Right cardiac atrium (tissue), 5 donors: ENCODE data around the gene SHF. TPM values are rescaled to one million over a fixed set of nuclear protein-coding genes. Genes with fewer than 3 reads are reported as not detected.

Experiments used
- ATAC-seq, 2 donors: fragments of 200-7000 bp; cut with Tn5 transposase; one replicate each; pipeline versions ENCODE4 v1.8.0 to v1.9.1; 2020; ENCODE audit warnings: moderate library complexity in 2 of 2, mild to moderate bottlenecking in 1 of 2
- DNase-seq, 3 donors: peaks; one replicate each; pipeline ENCODE4 v3.0.0-alpha.2; 2020
- H3K27ac ChIP-seq: one replicate; pipeline ENCODE4 v1.5.1; 2013; ENCODE audit warnings: mild to moderate bottlenecking, low read length, control low read depth, moderate library complexity
- H3K27me3 ChIP-seq: one replicate; pipeline ENCODE4 v1.6.1; 2013; ENCODE audit not compliant: control insufficient read depth, insufficient read depth
- H3K4me1 ChIP-seq: one replicate; pipeline ENCODE4 v1.6.1; 2013; ENCODE audit warnings: low read length; ENCODE audit not compliant: control insufficient read depth, insufficient read depth
- H3K4me3 ChIP-seq: one replicate; pipeline ENCODE4 v1.5.1; 2013; ENCODE audit warnings: low read length, control low read depth
- H3K9me3 ChIP-seq: one replicate; pipeline ENCODE4 v1.6.1; 2013; ENCODE audit warnings: low read length; ENCODE audit not compliant: control insufficient read depth
- WGBS: extraction: QIAGEN DNeasy Blood & Tissue Kit; methylation state at CpG from one replicate; pipeline ENCODE4 v1.1.7; 2013; 5-methylcytosine and 5-hydroxymethylcytosine counted together
- intact Hi-C, 4 donors: fragments of 100-400 bp; cut with DNase I; formaldehyde crosslinking; loops; one replicate each; pipeline versions ENCODE4 v1.11.0 to v1.14.0; 2022 to 2023
- polyA plus RNA-seq: library from polyadenylated mRNA; stranded (reverse); fragments of 200-250 nt; gene quantifications from one replicate; pipeline ENCODE4 v1.2.3, GENCODE V29; 2013
- total RNA-seq, 4 donors: library from RNA; stranded (reverse); fragmentation: NEBNext Ultra II Directional; extraction: Animal tissue kit (Norgen Biotek cat#: 25700); gene quantifications; one replicate each; pipeline ENCODE4 v1.2.1, GENCODE V29; 2021
- donor health status: healthy with polysubstance abuse.
- donor health status: DM: no; HTN: yes; CAD: no.
- donor health status: DM: no; HTN: no; CAD: no.
- donor health status: DM: no; HTN: yes; CAD: no; lungs with severe emphysema.
- donor health status: DM: yes; HTN: yes; CAD: no.

Gene SHF
- total and polyA plus RNA-seq, 5 donors = 8.1 to 13.2 (median 9.5) TPM

GRCh38 chr15:45221967-45222366 lies 34.2 kb upstream of the SHF start:
- intact Hi-C loops = no loop called here
- WGBS = 81% methylated on average over 4 of the region's 4 CpGs
- no peaks in the 10 kb centered on the region for H3K9me3 ChIP-seq

GRCh38 chr15:45221053-45221599 lies 33.4 kb upstream of the SHF start:
- intact Hi-C loops = no loop called here

More at GRCh38 chr15:45221967-45222366, 34.2 kb upstream of the SHF start:
- Histone ChIP-seq H3K27ac (no peak overlapping the region), H3K4me3 (no peak overlapping the region), H3K27me3 (no peaks in the 10 kb centered on the region), H3K4me1 (no peaks in the 10 kb centered on the region)
- ATAC-seq (no peak), DNase-seq (no peak)

GRCh38 chr15:45212493-45212892 lies 24.7 kb upstream of the SHF start:
- no peak for DNase-seq
- Histone ChIP-seq H3K27ac (no peak overlapping the region), H3K9me3 (no peaks in the 10 kb centered on the region), H3K4me1 (no peaks in the 10 kb centered on the region), H3K27me3 (no peaks in the 10 kb centered on the region), H3K4me3 (no peak overlapping the region)
- no peak for ATAC-seq
- 84% methylated on average over 1 of the region's 1 CpG for WGBS
- intact Hi-C loops = no loop called here

More at GRCh38 chr15:45221053-45221599, 33.4 kb upstream of the SHF start:
- no peaks in the 10 kb centered on the region for H3K9me3 ChIP-seq
- DNase-seq (no peak), ATAC-seq (no peak)
- H3K4me3 ChIP-seq = no peak overlapping the region
- 93% methylated on average over 2 of the region's 2 CpGs for WGBS
- H3K4me1 ChIP-seq = no peaks in the 10 kb centered on the region
- no peak overlapping the region for H3K27ac ChIP-seq
- no peaks in the 10 kb centered on the region for H3K27me3 ChIP-seq

- no peak overlapping the region for H3K27ac ChIP-seq
- H3K4me1 ChIP-seq = peaks cover 2% of the 10 kb centered on the region
- peak in 2 of 3 donors; percentile 49 to 69 for DNase-seq
- H3K9me3 ChIP-seq = no peaks in the 10 kb centered on the region
- WGBS = under 1% methylated on average over 2 of the region's 2 CpGs
- no peaks in the 10 kb centered on the region for H3K27me3 ChIP-seq
- intact Hi-C loops = loop anchor here in 2 of 4 donors (10.0 kb wide), 2 partner anchors 60 to 170 kb away; partner anchors contain the start of gene GATM (in 1 of the 2)
- H3K4me3 ChIP-seq = no peak overlapping the region
- no peak for ATAC-seq
These were observed 17.4 kb upstream of the SHF start for GRCh38 chr15:45205192-45205591.

- 22% methylated on average over 4 of the region's 4 CpGs for WGBS
These were observed 15.4 kb upstream of the SHF start for GRCh38 chr15:45203182-45203581.

GRCh38 chr15:45201869-45202268 lies 14.1 kb upstream of the SHF start:
- 91% methylated on average over 7 of the region's 7 CpGs for WGBS
- Histone ChIP-seq H3K4me3 (no peak overlapping the region), H3K27me3 (no peaks in the 10 kb centered on the region), H3K9me3 (no peaks in the 10 kb centered on the region), H3K4me1 (peaks cover 2% of the 10 kb centered on the region), H3K27ac (no peak overlapping the region)
- intact Hi-C loops = loop anchor here in 3 of 4 donors (5.0 to 10.0 kb wide), 5 partner anchors 35 to 200 kb away; partner anchors contain the start of gene GATM (in 1 of the 3)
- ATAC-seq = no peak
- DNase-seq = no peak

More at GRCh38 chr15:45203182-45203581, 15.4 kb upstream of the SHF start:
- Histone ChIP-seq H3K4me1 (peaks cover 2% of the 10 kb centered on the region), H3K9me3 (no peaks in the 10 kb centered on the region), H3K27ac (peak overlapping the region; percentile 59), H3K27me3 (no peaks in the 10 kb centered on the region), H3K4me3 (no peak overlapping the region)
- intact Hi-C loops = loop anchor here in 3 of 4 donors (5.0 to 10.0 kb wide), 5 partner anchors 36 to 199 kb away; partner anchors contain the start of gene GATM (in 1 of the 3)
- DNase-seq = peak in 2 of 3 donors; percentile 56 to 81
- ATAC-seq = peak in 1 of 2 donors; percentile 2

- peaks cover 2% of the 10 kb centered on the region for H3K4me1 ChIP-seq
- no peak overlapping the region for H3K27ac ChIP-seq
- no peak overlapping the region for H3K4me3 ChIP-seq
- no peaks in the 10 kb centered on the region for H3K27me3 ChIP-seq
- ATAC-seq (no peak), DNase-seq (no peak)
- H3K9me3 ChIP-seq = no peaks in the 10 kb centered on the region
- 89% methylated on average over 3 of the region's 3 CpGs for WGBS
- intact Hi-C loops = loop anchor here in 3 of 4 donors (5.0 to 10.0 kb wide), 5 partner anchors 34 to 201 kb away; partner anchors contain the start of gene GATM (in 1 of the 3)
These were observed 13.7 kb upstream of the SHF start for GRCh38 chr15:45201557-45201859.

GRCh38 chr15:45200799-45201556 lies 13.2 kb upstream of the SHF start:
- intact Hi-C loops = loop anchor here in 3 of 4 donors (5.0 to 10.0 kb wide), 5 partner anchors 34 to 201 kb away; partner anchors contain the start of gene GATM (in 1 of the 3)
- Histone ChIP-seq H3K9me3 (no peaks in the 10 kb centered on the region), H3K4me1 (peaks cover 2% of the 10 kb centered on the region), H3K27me3 (no peaks in the 10 kb centered on the region), H3K27ac (peak overlapping the region; percentile 98), H3K4me3 (peak overlapping the region; percentile 62)
- 5% methylated on average over 34 of the region's 34 CpGs for WGBS
- peak; percentile 47 to 55 for ATAC-seq
- peak; percentile 81 to 89 (median 88) for DNase-seq

GRCh38 chr15:45200001-45200798 lies 12.4 kb upstream of the SHF start:
- DNase-seq (peak; percentile 91 to 96 (median 96)), ATAC-seq (peak; percentile 80 to 84)
- H3K4me3 ChIP-seq = peak overlapping the region; percentile 79
- H3K9me3 ChIP-seq = no peaks in the 10 kb centered on the region
- peaks cover 2% of the 10 kb centered on the region for H3K4me1 ChIP-seq
- H3K27me3 ChIP-seq = no peaks in the 10 kb centered on the region
- peak overlapping the region; percentile 99 for H3K27ac ChIP-seq
- intact Hi-C loops = loop anchor here in 3 of 4 donors (5.0 to 10.0 kb wide), 5 partner anchors 33 to 202 kb away; partner anchors contain the start of gene GATM (in 1 of the 3)
- under 1% methylated on average over 34 of the region's 34 CpGs for WGBS

GRCh38 chr15:45199136-45199810 lies 11.5 kb upstream of the SHF start:
- under 1% methylated on average over 25 of the region's 25 CpGs for WGBS
- Histone ChIP-seq H3K4me1 (peaks cover 2% of the 10 kb centered on the region), H3K9me3 (no peaks in the 10 kb centered on the region), H3K4me3 (peak overlapping the region; percentile 79), H3K27ac (peak overlapping the region; percentile 95), H3K27me3 (no peaks in the 10 kb centered on the region)
- no peak for ATAC-seq
- peak in 1 of 3 donors; percentile 78 for DNase-seq
- intact Hi-C loops = loop anchor here in 1 of 4 donors (2.0 kb wide), 1 partner anchor 204 kb away; a partner anchor contains a TSS
